ENCODE data around the gene SMIM8. TPM values are rescaled to one million over a fixed set of nuclear protein-coding genes. Genes with fewer than 3 reads are reported as not detected.

Gene SMIM8
- 10 to 100 TPM in 3 of 4 donors, 1 to 10 TPM in 1; 6.9 to 23.1 (median 12.7) TPM for total RNA-seq

GRCh38 chr6:87322304-87323212 lies at the start of gene SMIM8:
TSS of gene SMIM8 (plus strand) at chr6:87322588. CDS start at chr6:87337032, 14,444 bp downstream.
- H3K4me1 ChIP-seq, result no peaks in the 10 kb centered on the region
- H3K4me3 ChIP-seq, result peak within 1 kb of the TSS; percentile 76 to 97 (median 86)
- DNase-seq, result peak; percentile 86 to 93 (median 91)
- H3K27me3 ChIP-seq, result no peaks in the 10 kb centered on the region
- TF ChIP-seq POLR2A (IDR thresholded peaks at IDR 0.05) (peak; percentile 18 to 47), CTCF (IDR thresholded peaks at IDR 0.05) (peak; percentile 91 to 100 (median 98))
- no peaks in the 10 kb centered on the region for H3K36me3 ChIP-seq
- peak within 1 kb of the TSS; percentile 70 to 82 (median 76) for H3K27ac ChIP-seq
- no peaks in the 10 kb centered on the region for H3K9me3 ChIP-seq

- Histone ChIP-seq H3K4me3 (no peak overlapping the region), H3K27me3 (no peaks in the 10 kb centered on the region), H3K36me3 (no peaks in the 10 kb centered on the region), H3K27ac (no peak overlapping the region), H3K4me1 (no peaks in the 10 kb centered on the region), H3K9me3 (no peaks in the 10 kb centered on the region)
- TF ChIP-seq POLR2A (IDR thresholded peaks at IDR 0.05) (no peak), CTCF (IDR thresholded peaks at IDR 0.05) (no peak)
- no peak for DNase-seq
Measured at GRCh38 chr6:87274660-87275274, 47.6 kb upstream of the SMIM8 start.

GRCh38 chr6:87276624-87277023 lies 45.8 kb upstream of the SMIM8 start:
- no peak for DNase-seq
- H3K27me3 ChIP-seq, result no peaks in the 10 kb centered on the region
- H3K4me1 ChIP-seq, result no peaks in the 10 kb centered on the region
- no peak overlapping the region for H3K27ac ChIP-seq
- no peaks in the 10 kb centered on the region for H3K9me3 ChIP-seq
- no peak for TF ChIP-seq CTCF (IDR thresholded peaks at IDR 0.05)
- no peak for TF ChIP-seq POLR2A (IDR thresholded peaks at IDR 0.05)
- no peak overlapping the region for H3K4me3 ChIP-seq
- H3K36me3 ChIP-seq, result no peaks in the 10 kb centered on the region

GRCh38 chr6:87277123-87277522 lies 45.3 kb upstream of the SMIM8 start:
- no peak overlapping the region for H3K27ac ChIP-seq
- no peaks in the 10 kb centered on the region for H3K4me1 ChIP-seq
- TF ChIP-seq POLR2A (IDR thresholded peaks at IDR 0.05) (no peak), CTCF (IDR thresholded peaks at IDR 0.05) (no peak)
- H3K9me3 ChIP-seq, result no peaks in the 10 kb centered on the region
- no peaks in the 10 kb centered on the region for H3K27me3 ChIP-seq
- no peak overlapping the region for H3K4me3 ChIP-seq
- H3K36me3 ChIP-seq, result no peaks in the 10 kb centered on the region
- no peak for DNase-seq

GRCh38 chr6:87279196-87279595 lies 43.2 kb upstream of the SMIM8 start:
- TF ChIP-seq CTCF (IDR thresholded peaks at IDR 0.05) (no peak), POLR2A (IDR thresholded peaks at IDR 0.05) (no peak)
- H3K36me3 ChIP-seq, result no peaks in the 10 kb centered on the region
- no peak overlapping the region for H3K27ac ChIP-seq
- no peak overlapping the region for H3K4me3 ChIP-seq
- no peaks in the 10 kb centered on the region for H3K9me3 ChIP-seq
- no peaks in the 10 kb centered on the region for H3K27me3 ChIP-seq
- DNase-seq, result no peak
- no peaks in the 10 kb centered on the region for H3K4me1 ChIP-seq

Data from Peyer's patch (tissue), 4 donors.